OCI-LY1 (cell line): ENCODE results near the gene CMIP.

ENCODE experiments used
- H2AFZ ChIP-seq: fragments of 200-600 bp; sonication (generic), shearing (Covaris generic); 2 replicates; pipeline ENCODE4 v1.6.0; 2014; ENCODE audit warnings: antibody characterized with exemption, mild to moderate bottlenecking, low read length
- H3F3A ChIP-seq: fragments of 200-600 bp; sonication (generic), shearing (Covaris generic); 2 replicates; pipeline ENCODE4 v1.6.0; 2014; ENCODE audit warnings: mild to moderate bottlenecking, antibody characterized with exemption, low read length, moderate library complexity; ENCODE audit not compliant: insufficient read depth
- H3K27ac ChIP-seq: fragments of 200-600 bp; sonication (generic); 2 replicates; pipeline ENCODE4 v1.5.1; 2014; ENCODE audit warnings: low read length, mixed run types, mild to moderate bottlenecking, low read depth; ENCODE audit not compliant: poor library complexity, severe bottlenecking
- H3K27me3 ChIP-seq: fragments of 200-600 bp; sonication (generic); 2 replicates; pipeline ENCODE4 v1.6.0; 2014; ENCODE audit warnings: antibody characterized with exemption, mild to moderate bottlenecking, low read length, moderate library complexity; ENCODE audit not compliant: insufficient read depth
- H3K36me3 ChIP-seq: fragments of 200-600 bp; sonication (generic); 2 replicates; pipeline ENCODE4 v1.6.1; 2014; ENCODE audit warnings: mild to moderate bottlenecking, antibody characterized with exemption, low read length, moderate library complexity, mixed read lengths; ENCODE audit not compliant: insufficient read depth
- H3K4me1 ChIP-seq: fragments of 200-600 bp; sonication (generic); 2 replicates; pipeline ENCODE4 v1.5.1; 2014; ENCODE audit warnings: mild to moderate bottlenecking, low read length, moderate library complexity; ENCODE audit not compliant: insufficient read depth, severe bottlenecking
- H3K4me2 ChIP-seq: fragments of 200-600 bp; sonication (generic), shearing (Covaris generic); 2 replicates; pipeline ENCODE4 v1.6.1; 2014; ENCODE audit warnings: low read length
- H3K4me3 ChIP-seq: fragments of 200-600 bp; sonication (generic); 2 replicates; pipeline ENCODE4 v1.5.1; 2014; ENCODE audit warnings: low read length, low read depth, mild to moderate bottlenecking, mixed read lengths; ENCODE audit not compliant: poor library complexity, severe bottlenecking
- H3K79me2 ChIP-seq: fragments of 200-600 bp; shearing (Covaris generic); 2 replicates; pipeline ENCODE4 v1.6.1; 2016; ENCODE audit warnings: mixed run types, low read length, mixed read lengths; ENCODE audit not compliant: insufficient read depth
- H3K9ac ChIP-seq: fragments of 200-600 bp; sonication (generic), shearing (Covaris generic); 2 replicates; pipeline ENCODE4 v1.6.1; 2014; ENCODE audit warnings: mild to moderate bottlenecking, low read length, mixed read lengths
- H3K9me2 ChIP-seq: fragments of 200-600 bp; sonication (generic), shearing (Covaris generic); 2 replicates; pipeline ENCODE4 v1.6.1; 2014; ENCODE audit warnings: low read depth, mild to moderate bottlenecking, low read length, mixed read lengths
- H3K9me3 ChIP-seq: fragments of 200-600 bp; shearing (Covaris generic); 2 replicates; pipeline ENCODE4 v1.6.1; 2014; ENCODE audit warnings: low read length, mixed read lengths
- H4K20me1 ChIP-seq: fragments of 200-600 bp; sonication (generic), shearing (Covaris generic); 2 replicates; pipeline ENCODE4 v1.6.0; 2016; ENCODE audit warnings: mild to moderate bottlenecking, low read length; ENCODE audit not compliant: insufficient read depth
- CTCF ChIP-seq: fragments of 200-600 bp; sonication (generic), shearing (Covaris generic); IDR thresholded peaks from 2 replicates; pipeline ENCODE4 v1.5.1; 2017; ENCODE audit warnings: mild to moderate bottlenecking, antibody characterized with exemption, low read length, moderate library complexity, mixed read lengths
- EZH2 ChIP-seq: fragments of 200-600 bp; sonication (generic), shearing (Covaris generic); IDR thresholded peaks from 2 replicates; pipeline ENCODE4 v1.8.0; 2017; ENCODE audit warnings: borderline replicate concordance, mixed run types, mild to moderate bottlenecking, antibody characterized with exemption, low read length, moderate library complexity, mixed read lengths

Gene CMIP

GRCh38 chr16:81517150-81517499 is 72.5 kb downstream of the CMIP start:
- Histone ChIP-seq H3K79me2 (no peaks in the 10 kb centered on the region), H3K4me3 (no peak overlapping the region), H3K9ac (no peak overlapping the region), H3K9me2 (no peaks in the 10 kb centered on the region), H4K20me1 (no peaks in the 10 kb centered on the region), H3K4me1 (peaks cover 39% of the 10 kb centered on the region), H3K4me2 (no peak overlapping the region), H2AFZ (no peak overlapping the region), H3K9me3 (no peaks in the 10 kb centered on the region), H3F3A (no peaks in the 10 kb centered on the region), H3K27ac (no peak overlapping the region), H3K27me3 (no peaks in the 10 kb centered on the region), H3K36me3 (peaks cover 18% of the 10 kb centered on the region)
- TF ChIP-seq CTCF (no peak), EZH2 (no peak)

- no peaks in the 10 kb centered on the region for H3F3A ChIP-seq
- H3K4me2 ChIP-seq: no peak overlapping the region
- H3K9me3 ChIP-seq: no peaks in the 10 kb centered on the region
- H3K27ac ChIP-seq: no peak overlapping the region
- no peak overlapping the region for H3K4me3 ChIP-seq
- no peaks in the 10 kb centered on the region for H3K9me2 ChIP-seq
- TF ChIP-seq CTCF: no peak
- no peak for TF ChIP-seq EZH2
- no peak overlapping the region for H3K9ac ChIP-seq
- no peaks in the 10 kb centered on the region for H3K79me2 ChIP-seq
- no peaks in the 10 kb centered on the region for H4K20me1 ChIP-seq
- H3K4me1 ChIP-seq: peaks cover 34% of the 10 kb centered on the region
- H3K27me3 ChIP-seq: no peaks in the 10 kb centered on the region
- H3K36me3 ChIP-seq: peaks cover 18% of the 10 kb centered on the region
- no peak overlapping the region for H2AFZ ChIP-seq
Measured at GRCh38 chr16:81517629-81518438, 73.2 kb downstream of the CMIP start.

GRCh38 chr16:81518439-81518757 is 73.8 kb downstream of the CMIP start:
- Histone ChIP-seq H3K27me3 (no peaks in the 10 kb centered on the region), H3K36me3 (peaks cover 18% of the 10 kb centered on the region), H4K20me1 (no peaks in the 10 kb centered on the region), H3K4me3 (no peak overlapping the region), H3K27ac (no peak overlapping the region), H3K4me2 (no peak overlapping the region), H3K9ac (no peak overlapping the region), H3K9me2 (no peaks in the 10 kb centered on the region), H3F3A (no peaks in the 10 kb centered on the region), H2AFZ (no peak overlapping the region), H3K9me3 (no peaks in the 10 kb centered on the region), H3K4me1 (peaks cover 28% of the 10 kb centered on the region), H3K79me2 (no peaks in the 10 kb centered on the region)
- TF ChIP-seq EZH2 (no peak), CTCF (no peak)
